ENCODE results near the gene GAL.

DNA sequence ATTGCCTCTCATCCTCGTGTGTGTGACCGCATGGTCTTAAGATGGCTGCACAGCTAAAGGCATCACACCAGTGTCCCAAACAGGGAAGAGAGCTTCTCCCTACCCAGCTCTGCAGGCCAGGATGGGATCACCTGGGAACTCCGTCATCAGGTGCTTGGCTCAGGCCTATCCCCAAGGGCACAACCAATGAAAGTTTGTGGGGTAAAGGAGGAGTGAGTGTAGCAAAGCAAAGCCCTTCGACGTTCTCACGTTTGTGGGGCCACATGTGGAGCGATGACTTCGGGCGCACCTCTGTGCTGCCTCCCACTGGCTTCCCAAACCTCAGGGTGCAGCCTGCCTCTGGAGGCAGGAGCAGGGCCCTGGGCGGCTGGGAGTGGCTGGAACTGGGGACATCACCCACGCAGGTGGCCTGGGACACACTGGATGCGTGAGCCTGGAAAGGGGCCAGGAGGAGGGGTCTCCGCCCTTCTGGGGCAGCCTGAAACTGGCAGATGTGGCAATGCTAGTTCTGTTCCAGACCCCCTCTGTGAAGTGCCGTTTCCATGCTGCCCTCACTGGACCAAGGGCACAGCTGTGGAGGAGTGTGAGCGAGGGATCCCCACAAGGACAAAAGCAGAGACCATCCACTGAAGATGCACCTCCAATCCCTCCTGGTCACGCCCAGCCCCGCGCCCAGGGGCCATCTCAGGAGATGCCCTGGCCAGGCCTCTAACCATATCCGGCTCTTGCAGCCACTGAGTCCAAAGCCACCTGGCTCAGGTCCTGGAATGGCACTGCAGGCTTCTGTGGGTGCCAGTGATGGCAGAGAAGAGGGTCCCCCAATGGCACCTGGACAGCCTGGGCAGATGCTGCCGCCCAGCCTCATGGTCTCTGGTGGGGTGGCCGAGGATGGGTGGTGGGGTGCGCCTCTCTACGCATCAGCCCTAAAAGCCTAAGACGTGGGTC lies 30.6 kb upstream of the GAL start:
- TF ChIP-seq, protein P1, sequence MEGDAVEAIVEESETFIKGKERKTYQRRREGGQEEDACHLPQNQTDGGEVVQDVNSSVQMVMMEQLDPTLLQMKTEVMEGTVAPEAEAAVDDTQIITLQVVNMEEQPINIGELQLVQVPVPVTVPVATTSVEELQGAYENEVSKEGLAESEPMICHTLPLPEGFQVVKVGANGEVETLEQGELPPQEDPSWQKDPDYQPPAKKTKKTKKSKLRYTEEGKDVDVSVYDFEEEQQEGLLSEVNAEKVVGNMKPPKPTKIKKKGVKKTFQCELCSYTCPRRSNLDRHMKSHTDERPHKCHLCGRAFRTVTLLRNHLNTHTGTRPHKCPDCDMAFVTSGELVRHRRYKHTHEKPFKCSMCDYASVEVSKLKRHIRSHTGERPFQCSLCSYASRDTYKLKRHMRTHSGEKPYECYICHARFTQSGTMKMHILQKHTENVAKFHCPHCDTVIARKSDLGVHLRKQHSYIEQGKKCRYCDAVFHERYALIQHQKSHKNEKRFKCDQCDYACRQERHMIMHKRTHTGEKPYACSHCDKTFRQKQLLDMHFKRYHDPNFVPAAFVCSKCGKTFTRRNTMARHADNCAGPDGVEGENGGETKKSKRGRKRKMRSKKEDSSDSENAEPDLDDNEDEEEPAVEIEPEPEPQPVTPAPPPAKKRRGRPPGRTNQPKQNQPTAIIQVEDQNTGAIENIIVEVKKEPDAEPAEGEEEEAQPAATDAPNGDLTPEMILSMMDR (IDR thresholded peaks at IDR 0.05), result no peak
- TF ChIP-seq EZH2 (IDR thresholded peaks at IDR 0.05), result no peak

Data from neural progenitor cell (in vitro differentiated cells).